NT2/D1 (cell line): ENCODE data around the gene GRIK2.

Experiments
- SUZ12 ChIP-seq: IDR thresholded peaks from 2 replicates; pipeline ENCODE4 v1.6.1; 2011; ENCODE audit not compliant: insufficient read length, insufficient read depth; ENCODE audit errors: extremely low read depth
- YY1 ChIP-seq: IDR thresholded peaks from 2 replicates; pipeline ENCODE4 v1.6.1; 2011; ENCODE audit not compliant: insufficient read length, insufficient read depth

- TF ChIP-seq YY1 (no peak), SUZ12 (no peak)
Observed at GRCh38 chr6:101832371-101832770, 438.9 kb downstream of the GRIK2 start.
